Osteocyte (in vitro differentiated cells): ENCODE measurements around the gene ECSIT. TPM values are rescaled to one million over a fixed set of nuclear protein-coding genes. Genes with fewer than 3 reads are reported as not detected.
"Not testable (repeated sequence)": the region's sequence is repeated elsewhere in the genome, so short reads cannot be mapped to it uniquely, and the experiment has no call there.

Experiments
- DNase-seq: peaks from one replicate; pipeline ENCODE4 v3.0.0; 2021; ENCODE audit warnings: mixed read lengths; ENCODE audit not compliant: unreplicated experiment; ENCODE audit errors: extremely low spot score
- H3K27ac Mint-ChIP-seq: one replicate; pipeline ENCODE4 v1.8.0; 2021; ENCODE audit warnings: mild to moderate bottlenecking, mixed read lengths; ENCODE audit not compliant: unreplicated experiment
- H3K27me3 Mint-ChIP-seq: one replicate; pipeline ENCODE4 v1.8.0; 2021; ENCODE audit warnings: mixed read lengths; ENCODE audit not compliant: unreplicated experiment
- H3K36me3 Mint-ChIP-seq: one replicate; pipeline ENCODE4 v1.8.0; 2021; ENCODE audit warnings: mixed read lengths; ENCODE audit not compliant: unreplicated experiment
- H3K4me1 Mint-ChIP-seq: one replicate; pipeline ENCODE4 v1.8.0; 2021; ENCODE audit warnings: mixed read lengths; ENCODE audit not compliant: unreplicated experiment
- H3K4me3 Mint-ChIP-seq: one replicate; pipeline ENCODE4 v1.8.0; 2021; ENCODE audit warnings: mild to moderate bottlenecking, moderate library complexity, mixed read lengths; ENCODE audit not compliant: unreplicated experiment
- H3K9me3 Mint-ChIP-seq: one replicate; pipeline ENCODE4 v1.8.0; 2021; ENCODE audit warnings: mixed read lengths; ENCODE audit not compliant: unreplicated experiment
- CTCF ChIP-seq: fragments of 200-600 bp; sonication (generic); IDR thresholded peaks from 2 replicates; pipeline ENCODE4 v1.5.0; 2021; ENCODE audit warnings: antibody characterized with exemption, mild to moderate bottlenecking, moderate library complexity
- total RNA-seq: library from RNA; stranded (reverse); gene quantifications from 2 replicates; pipeline ENCODE4 v1.2.1, GENCODE V29; 2021

ECSIT gene
- total RNA-seq, 1 donor from 2014 or later: 30.0 TPM

- no peak overlapping the region for H3K27ac Mint-ChIP-seq
- DNase-seq: no peak
- no peaks in the 10 kb centered on the region for H3K27me3 Mint-ChIP-seq
- H3K4me1 Mint-ChIP-seq: no peaks in the 10 kb centered on the region
- no peak overlapping the region for H3K4me3 Mint-ChIP-seq
- H3K9me3 Mint-ChIP-seq: no peaks in the 10 kb centered on the region
- H3K36me3 Mint-ChIP-seq: no peaks in the 10 kb centered on the region
- no peak for TF ChIP-seq CTCF
Observed at GRCh38 chr19:11570039-11570462, 41.1 kb upstream of the ECSIT start.

- Mint-ChIP-seq H3K36me3 (no peaks in the 10 kb centered on the region), H3K4me1 (no peaks in the 10 kb centered on the region), H3K9me3 (no peaks in the 10 kb centered on the region), H3K27ac (no peak overlapping the region), H3K4me3 (no peak overlapping the region), H3K27me3 (no peaks in the 10 kb centered on the region)
- no peak for TF ChIP-seq CTCF
- DNase-seq: no peak
Observed at GRCh38 chr19:11566164-11566563, 37.2 kb upstream of the ECSIT start.

GRCh38 chr19:11565649-11565980, 36.7 kb upstream of the ECSIT start:
- not testable (repeated sequence) for H3K4me1 Mint-ChIP-seq, H3K27ac Mint-ChIP-seq, H3K36me3 Mint-ChIP-seq, H3K27me3 Mint-ChIP-seq, H3K9me3 Mint-ChIP-seq, DNase-seq, H3K4me3 Mint-ChIP-seq

- H3K9me3 Mint-ChIP-seq, H3K36me3 Mint-ChIP-seq, H3K4me3 Mint-ChIP-seq, DNase-seq, H3K27me3 Mint-ChIP-seq, H3K4me1 Mint-ChIP-seq, H3K27ac Mint-ChIP-seq: not testable (repeated sequence)
Observed at GRCh38 chr19:11564082-11564807, 35.3 kb upstream of the ECSIT start.

GRCh38 chr19:11563532-11563931, 34.6 kb upstream of the ECSIT start:
- Mint-ChIP-seq H3K9me3 (no peaks in the 10 kb centered on the region), H3K4me3 (no peak overlapping the region), H3K36me3 (no peaks in the 10 kb centered on the region), H3K27ac (no peak overlapping the region), H3K27me3 (no peaks in the 10 kb centered on the region), H3K4me1 (peaks cover 14% of the 10 kb centered on the region)
- TF ChIP-seq CTCF: no peak
- DNase-seq: no peak

- peak; percentile 68 for TF ChIP-seq CTCF
- H3K36me3 Mint-ChIP-seq: peaks cover 2% of the 10 kb centered on the region
- peaks cover 29% of the 10 kb centered on the region for H3K4me1 Mint-ChIP-seq
- H3K9me3 Mint-ChIP-seq: no peaks in the 10 kb centered on the region
- DNase-seq: no peak
- H3K4me3 Mint-ChIP-seq: peak overlapping the region; percentile 64
- no peak overlapping the region for H3K27ac Mint-ChIP-seq
- no peaks in the 10 kb centered on the region for H3K27me3 Mint-ChIP-seq
Observed at GRCh38 chr19:11560404-11561051, 31.6 kb upstream of the ECSIT start.
